HEK293 (cell line): Measurements from ENCODE around the gene SAMD4A.

Experiments used
- CTCF ChIA-PET: fragments of 350-600 bp; formaldehyde crosslinking; extraction: SDS; loops from one replicate; lab custom pipeline; 2021; ENCODE audit warnings: antibody characterized with exemption; lab: Yijun Ruan, JAX
- POLR2A ChIA-PET: fragments of 300-600 bp; formaldehyde crosslinking; extraction: SDS; loops from one replicate; lab custom pipeline; 2020; ENCODE audit warnings: antibody characterized with exemption, inconsistent platforms; lab: Yijun Ruan, JAX
- H3K27ac ChIP-seq: fragments of 200-500 bp; sonication (Bioruptor generic); 2 replicates; pipeline ENCODE4 v1.5.1; 2014; ENCODE audit warnings: low read depth, low read length, control low read depth, inconsistent platforms; ENCODE audit errors: extremely low read depth
- H3K36me3 ChIP-seq, 2 experiments: fragments of 200-500 bp in 1 of 2; sonication (Bioruptor generic) in 1 of 2; 1 replicate in 1 of 2; 2 replicates in 1 of 2; pipeline ENCODE4 v1.5.1; 2014 to 2017; ENCODE audit warnings: inconsistent platforms in 2 of 2, low read length in 2 of 2; ENCODE audit not compliant: control insufficient read depth in 2 of 2, insufficient read depth in 1 of 2
- H3K4me1 ChIP-seq: fragments of 200-500 bp; sonication (Bioruptor generic); 2 replicates; pipeline ENCODE4 v1.5.1; 2014; ENCODE audit warnings: mild to moderate bottlenecking, low read length, inconsistent platforms; ENCODE audit not compliant: control insufficient read depth, insufficient read depth
- H3K4me3 ChIP-seq: 2 replicates; pipeline ENCODE4 v1.5.1; 2011; ENCODE audit warnings: low read depth, mild to moderate bottlenecking, control low read depth, low read length, moderate library complexity
- H3K9me3 ChIP-seq: fragments of 200-500 bp; sonication (Bioruptor generic); 2 replicates; pipeline ENCODE4 v1.5.1; 2014; ENCODE audit warnings: low read depth, low read length, inconsistent platforms; ENCODE audit not compliant: control insufficient read depth, insufficient read depth
- GFI1B ChIP-seq: fragments of 450-650 bp; formaldehyde crosslinking; IDR thresholded peaks from 2 replicates; pipeline ENCODE4 v1.5.1; 2016; ENCODE audit warnings: missing biosample characterization, missing genetic modification characterization
- GLIS1 ChIP-seq: fragments of 450-650 bp; formaldehyde crosslinking; IDR thresholded peaks from 2 replicates; pipeline ENCODE4 v1.5.1; 2016; ENCODE audit warnings: missing biosample characterization, missing genetic modification characterization
- MEIS1 ChIP-seq: sonication (generic); formaldehyde crosslinking; IDR thresholded peaks from 2 replicates; pipeline ENCODE4 v1.8.1; 2022; ENCODE audit warnings: missing genetic modification reagents, mild to moderate bottlenecking, borderline replicate concordance
- MYNN ChIP-seq: fragments of 450-650 bp; formaldehyde crosslinking; IDR thresholded peaks from 2 replicates; pipeline ENCODE4 v1.5.1; 2016; ENCODE audit warnings: missing biosample characterization, missing genetic modification characterization, borderline replicate concordance
- PRDM1 ChIP-seq: fragments of 450-650 bp; formaldehyde crosslinking; IDR thresholded peaks from 2 replicates; pipeline ENCODE4; 2016; ENCODE audit warnings: missing biosample characterization, missing genetic modification characterization
- ZFHX2 ChIP-seq: fragments of 450-650 bp; formaldehyde crosslinking; conservative IDR thresholded peaks from 2 replicates; pipeline ENCODE4 v1.5.1; 2016; ENCODE audit warnings: missing biosample characterization, missing genetic modification characterization
- ZFP3 ChIP-seq: fragments of 450-650 bp; formaldehyde crosslinking; IDR thresholded peaks from 2 replicates; pipeline ENCODE4 v1.5.1; 2016; ENCODE audit warnings: low read depth, missing biosample characterization, missing genetic modification characterization
- ZNF133 ChIP-seq: fragments of 450-650 bp; formaldehyde crosslinking; IDR thresholded peaks from 2 replicates; pipeline ENCODE4 v1.5.1; 2016; ENCODE audit warnings: missing biosample characterization, missing genetic modification characterization
- ZNF155 ChIP-seq: fragments of 450-650 bp; formaldehyde crosslinking; IDR thresholded peaks from 2 replicates; pipeline ENCODE4 v1.5.1; 2016; ENCODE audit warnings: missing biosample characterization, missing genetic modification characterization
- ZNF157 ChIP-seq: fragments of 450-650 bp; formaldehyde crosslinking; IDR thresholded peaks from 2 replicates; pipeline ENCODE4 v1.5.1; 2016; ENCODE audit warnings: missing biosample characterization, missing genetic modification characterization
- ZNF19 ChIP-seq: fragments of 450-650 bp; formaldehyde crosslinking; IDR thresholded peaks from 2 replicates; pipeline ENCODE4; 2016; ENCODE audit warnings: missing biosample characterization, missing genetic modification characterization, low read depth
- ZNF292 ChIP-seq: fragments of 450-650 bp; formaldehyde crosslinking; IDR thresholded peaks from 2 replicates; pipeline ENCODE4 v1.5.1; 2016; ENCODE audit warnings: low read depth, missing biosample characterization, missing genetic modification characterization, borderline replicate concordance
- ZNF514 ChIP-seq: fragments of 450-650 bp; formaldehyde crosslinking; IDR thresholded peaks from 2 replicates; pipeline ENCODE4 v1.5.1; 2016; ENCODE audit warnings: missing biosample characterization, missing genetic modification characterization
- ZNF596 ChIP-seq: fragments of 450-650 bp; IDR thresholded peaks from 2 replicates; pipeline ENCODE4 v1.5.0; 2018; ENCODE audit warnings: missing biosample characterization, mild to moderate bottlenecking, missing genetic modification characterization, moderate library complexity
- ZNF621 ChIP-seq: fragments of 450-650 bp; formaldehyde crosslinking; IDR thresholded peaks from 2 replicates; pipeline ENCODE4 v1.5.1; 2017; ENCODE audit warnings: missing biosample characterization, missing genetic modification characterization
- ZNF660 ChIP-seq: fragments of 450-650 bp; IDR thresholded peaks from 2 replicates; pipeline ENCODE4 v1.5.1; 2018; ENCODE audit warnings: missing biosample characterization, mild to moderate bottlenecking, missing genetic modification characterization
- TF ChIP-seq, protein P1 (sequence below): IDR thresholded peaks from 2 replicates; pipeline ENCODE4 v1.6.1; 2011; ENCODE audit warnings: mild to moderate bottlenecking, low read depth, low read length, borderline replicate concordance
- TF ChIP-seq, protein P2 (sequence below): fragments of 450-650 bp; IDR thresholded peaks from 2 replicates; pipeline ENCODE4 v1.5.1; 2018; ENCODE audit warnings: missing biosample characterization, mild to moderate bottlenecking, missing genetic modification characterization
- TF ChIP-seq, protein P3 (sequence below): fragments of 450-650 bp; formaldehyde crosslinking; IDR thresholded peaks from 2 replicates; pipeline ENCODE4 v1.5.1; 2016; ENCODE audit warnings: missing biosample characterization, missing genetic modification characterization, borderline replicate concordance
- TF ChIP-seq, protein P4 (sequence below): fragments of 450-650 bp; formaldehyde crosslinking; IDR thresholded peaks from 2 replicates; pipeline ENCODE4 v1.5.1; 2017; ENCODE audit warnings: missing biosample characterization, missing genetic modification characterization
- TF ChIP-seq, protein P5 (sequence below): fragments of 450-650 bp; formaldehyde crosslinking; IDR thresholded peaks from 2 replicates; pipeline ENCODE4 v1.5.1; 2017; ENCODE audit warnings: missing biosample characterization, missing genetic modification characterization
- TF ChIP-seq, protein P6 (sequence below): fragments of 450-650 bp; formaldehyde crosslinking; IDR thresholded peaks from 2 replicates; pipeline ENCODE4 v1.5.1; 2016; ENCODE audit warnings: missing biosample characterization, missing genetic modification characterization, low read depth

Gene SAMD4A

DNA sequence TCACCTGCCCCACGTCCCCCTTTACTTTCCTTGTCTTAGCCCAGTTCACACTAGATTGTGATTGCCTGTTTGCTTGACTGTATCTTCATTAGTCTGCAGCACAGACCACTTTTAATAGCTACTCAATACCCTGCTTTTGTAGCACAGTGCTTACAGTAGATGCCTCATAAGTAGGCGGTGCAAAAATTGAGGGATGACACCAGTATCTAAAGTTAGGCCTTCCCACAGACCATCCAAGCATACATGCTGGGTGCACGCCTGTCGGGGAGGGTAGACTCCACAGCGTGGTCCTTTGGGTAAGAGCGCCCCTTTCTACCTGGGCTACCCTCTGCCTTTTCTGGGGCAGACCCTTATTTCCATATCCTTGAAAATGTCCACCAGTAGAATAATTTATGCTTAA is 194.9 kb downstream of the SAMD4A start (continued):
- TF ChIP-seq ZNF660 (tag by site-specific recombination) (no peak), MYNN (tag by site-specific recombination) (no peak), GLIS1 (tag by site-specific recombination) (no peak), ZNF133 (no peak), ZNF155 (tag by site-specific recombination) (no peak), ZNF596 (no peak), ZNF621 (tag by site-specific recombination) (no peak)

DNA sequence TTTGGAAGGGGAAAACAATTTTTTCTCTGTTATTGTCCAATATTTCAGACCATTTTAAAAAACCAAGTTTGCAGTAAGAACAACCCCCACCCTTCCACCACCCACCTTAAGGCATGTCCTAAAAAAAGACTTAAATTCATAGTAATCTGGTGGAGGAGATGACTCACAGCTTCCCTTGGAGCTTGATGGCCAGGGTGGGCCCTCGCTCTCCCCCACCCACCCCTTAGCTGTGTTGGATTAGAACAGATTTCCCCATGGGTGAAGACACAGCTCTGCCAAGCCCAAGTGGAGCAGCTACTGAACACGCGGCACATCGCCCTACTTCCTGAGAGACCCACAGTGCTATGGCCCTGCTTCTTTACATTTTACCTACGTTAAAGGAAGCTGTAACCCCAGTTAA is 195.4 kb downstream of the SAMD4A start:
- ChIA-PET POLR2A (interaction anchor here (0.8 kb wide), 1 partner anchor 33 kb away, joined by 4 read pairs; no protein-coding TSS in a partner anchor), CTCF (no interaction called here)
- TF ChIP-seq, protein P1, sequence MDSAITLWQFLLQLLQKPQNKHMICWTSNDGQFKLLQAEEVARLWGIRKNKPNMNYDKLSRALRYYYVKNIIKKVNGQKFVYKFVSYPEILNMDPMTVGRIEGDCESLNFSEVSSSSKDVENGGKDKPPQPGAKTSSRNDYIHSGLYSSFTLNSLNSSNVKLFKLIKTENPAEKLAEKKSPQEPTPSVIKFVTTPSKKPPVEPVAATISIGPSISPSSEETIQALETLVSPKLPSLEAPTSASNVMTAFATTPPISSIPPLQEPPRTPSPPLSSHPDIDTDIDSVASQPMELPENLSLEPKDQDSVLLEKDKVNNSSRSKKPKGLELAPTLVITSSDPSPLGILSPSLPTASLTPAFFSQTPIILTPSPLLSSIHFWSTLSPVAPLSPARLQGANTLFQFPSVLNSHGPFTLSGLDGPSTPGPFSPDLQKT: no peak
- TF ChIP-seq PRDM1 (tag by site-specific recombination): no peak
- no peak for TF ChIP-seq ZNF292 (tag by site-specific recombination)
- TF ChIP-seq, protein P2, sequence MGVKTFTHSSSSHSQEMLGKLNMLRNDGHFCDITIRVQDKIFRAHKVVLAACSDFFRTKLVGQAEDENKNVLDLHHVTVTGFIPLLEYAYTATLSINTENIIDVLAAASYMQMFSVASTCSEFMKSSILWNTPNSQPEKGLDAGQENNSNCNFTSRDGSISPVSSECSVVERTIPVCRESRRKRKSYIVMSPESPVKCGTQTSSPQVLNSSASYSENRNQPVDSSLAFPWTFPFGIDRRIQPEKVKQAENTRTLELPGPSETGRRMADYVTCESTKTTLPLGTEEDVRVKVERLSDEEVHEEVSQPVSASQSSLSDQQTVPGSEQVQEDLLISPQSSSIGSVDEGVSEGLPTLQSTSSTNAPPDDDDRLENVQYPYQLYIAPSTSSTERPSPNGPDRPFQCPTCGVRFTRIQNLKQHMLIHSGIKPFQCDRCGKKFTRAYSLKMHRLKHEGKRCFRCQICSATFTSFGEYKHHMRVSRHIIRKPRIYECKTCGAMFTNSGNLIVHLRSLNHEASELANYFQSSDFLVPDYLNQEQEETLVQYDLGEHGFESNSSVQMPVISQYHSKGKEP: no peak
- no peak for TF ChIP-seq ZNF157 (tag by site-specific recombination)
- TF ChIP-seq, protein P3, sequence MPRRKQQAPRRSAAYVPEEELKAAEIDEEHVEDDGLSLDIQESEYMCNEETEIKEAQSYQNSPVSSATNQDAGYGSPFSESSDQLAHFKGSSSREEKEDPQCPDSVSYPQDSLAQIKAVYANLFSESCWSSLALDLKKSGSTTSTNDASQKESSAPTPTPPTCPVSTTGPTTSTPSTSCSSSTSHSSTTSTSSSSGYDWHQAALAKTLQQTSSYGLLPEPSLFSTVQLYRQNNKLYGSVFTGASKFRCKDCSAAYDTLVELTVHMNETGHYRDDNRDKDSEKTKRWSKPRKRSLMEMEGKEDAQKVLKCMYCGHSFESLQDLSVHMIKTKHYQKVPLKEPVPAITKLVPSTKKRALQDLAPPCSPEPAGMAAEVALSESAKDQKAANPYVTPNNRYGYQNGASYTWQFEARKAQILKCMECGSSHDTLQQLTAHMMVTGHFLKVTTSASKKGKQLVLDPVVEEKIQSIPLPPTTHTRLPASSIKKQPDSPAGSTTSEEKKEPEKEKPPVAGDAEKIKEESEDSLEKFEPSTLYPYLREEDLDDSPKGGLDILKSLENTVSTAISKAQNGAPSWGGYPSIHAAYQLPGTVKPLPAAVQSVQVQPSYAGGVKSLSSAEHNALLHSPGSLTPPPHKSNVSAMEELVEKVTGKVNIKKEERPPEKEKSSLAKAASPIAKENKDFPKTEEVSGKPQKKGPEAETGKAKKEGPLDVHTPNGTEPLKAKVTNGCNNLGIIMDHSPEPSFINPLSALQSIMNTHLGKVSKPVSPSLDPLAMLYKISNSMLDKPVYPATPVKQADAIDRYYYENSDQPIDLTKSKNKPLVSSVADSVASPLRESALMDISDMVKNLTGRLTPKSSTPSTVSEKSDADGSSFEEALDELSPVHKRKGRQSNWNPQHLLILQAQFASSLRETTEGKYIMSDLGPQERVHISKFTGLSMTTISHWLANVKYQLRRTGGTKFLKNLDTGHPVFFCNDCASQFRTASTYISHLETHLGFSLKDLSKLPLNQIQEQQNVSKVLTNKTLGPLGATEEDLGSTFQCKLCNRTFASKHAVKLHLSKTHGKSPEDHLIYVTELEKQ: no peak
- no peak for TF ChIP-seq ZNF19
- TF ChIP-seq ZFHX2: no peak
- no peak overlapping the region for H3K27ac ChIP-seq
- H3K4me1 ChIP-seq: no peaks in the 10 kb centered on the region
- peaks cover 0 to 15% of the 10 kb centered on the region in 2 experiments; a peak in 1 of 3 replicates for H3K36me3 ChIP-seq
- H3K9me3 ChIP-seq: no peaks in the 10 kb centered on the region
- no peak overlapping the region for H3K4me3 ChIP-seq

DNA sequence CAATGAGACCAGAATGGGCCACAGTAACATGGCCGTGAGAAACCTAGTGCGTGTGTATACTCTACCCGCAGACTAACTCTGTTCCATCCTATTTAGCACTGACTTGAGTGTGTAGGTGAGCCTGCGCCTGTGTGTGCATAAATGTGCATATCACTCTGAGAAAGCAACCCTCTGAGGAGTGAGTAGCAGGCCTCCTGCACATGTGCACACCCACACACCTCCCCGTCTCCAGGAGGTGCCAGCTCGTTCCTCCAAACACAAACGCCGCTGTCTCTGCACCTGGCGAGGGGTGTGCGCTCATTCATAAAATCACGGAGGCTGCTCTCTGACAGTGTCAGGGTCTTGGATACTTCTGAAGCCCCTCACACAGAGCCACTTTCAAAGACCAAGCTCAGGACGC is 196.8 kb downstream of the SAMD4A start:
- CTCF ChIA-PET: interaction anchor here (1.0 to 2.3 kb wide), 3 partner anchors 10 to 67 kb away, joined by 3 to 12 read pairs (median 3); no protein-coding TSS in a partner anchor

More for the DNA sequence above, 196.8 kb downstream of the SAMD4A start:
- TF ChIP-seq, protein P4, sequence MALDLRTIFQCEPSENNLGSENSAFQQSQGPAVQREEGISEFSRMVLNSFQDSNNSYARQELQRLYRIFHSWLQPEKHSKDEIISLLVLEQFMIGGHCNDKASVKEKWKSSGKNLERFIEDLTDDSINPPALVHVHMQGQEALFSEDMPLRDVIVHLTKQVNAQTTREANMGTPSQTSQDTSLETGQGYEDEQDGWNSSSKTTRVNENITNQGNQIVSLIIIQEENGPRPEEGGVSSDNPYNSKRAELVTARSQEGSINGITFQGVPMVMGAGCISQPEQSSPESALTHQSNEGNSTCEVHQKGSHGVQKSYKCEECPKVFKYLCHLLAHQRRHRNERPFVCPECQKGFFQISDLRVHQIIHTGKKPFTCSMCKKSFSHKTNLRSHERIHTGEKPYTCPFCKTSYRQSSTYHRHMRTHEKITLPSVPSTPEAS: no peak
- TF ChIP-seq GFI1B (tag by site-specific recombination) (no peak), MEIS1 (CRISPR knock-in tag) (no peak), ZNF514 (tag by site-specific recombination) (no peak), ZFP3 (tag by site-specific recombination) (no peak)
- TF ChIP-seq, protein P5, sequence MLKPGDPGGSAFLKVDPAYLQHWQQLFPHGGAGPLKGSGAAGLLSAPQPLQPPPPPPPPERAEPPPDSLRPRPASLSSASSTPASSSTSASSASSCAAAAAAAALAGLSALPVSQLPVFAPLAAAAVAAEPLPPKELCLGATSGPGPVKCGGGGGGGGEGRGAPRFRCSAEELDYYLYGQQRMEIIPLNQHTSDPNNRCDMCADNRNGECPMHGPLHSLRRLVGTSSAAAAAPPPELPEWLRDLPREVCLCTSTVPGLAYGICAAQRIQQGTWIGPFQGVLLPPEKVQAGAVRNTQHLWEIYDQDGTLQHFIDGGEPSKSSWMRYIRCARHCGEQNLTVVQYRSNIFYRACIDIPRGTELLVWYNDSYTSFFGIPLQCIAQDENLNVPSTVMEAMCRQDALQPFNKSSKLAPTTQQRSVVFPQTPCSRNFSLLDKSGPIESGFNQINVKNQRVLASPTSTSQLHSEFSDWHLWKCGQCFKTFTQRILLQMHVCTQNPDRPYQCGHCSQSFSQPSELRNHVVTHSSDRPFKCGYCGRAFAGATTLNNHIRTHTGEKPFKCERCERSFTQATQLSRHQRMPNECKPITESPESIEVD (tag by site-specific recombination): no peak
- TF ChIP-seq, protein P6, sequence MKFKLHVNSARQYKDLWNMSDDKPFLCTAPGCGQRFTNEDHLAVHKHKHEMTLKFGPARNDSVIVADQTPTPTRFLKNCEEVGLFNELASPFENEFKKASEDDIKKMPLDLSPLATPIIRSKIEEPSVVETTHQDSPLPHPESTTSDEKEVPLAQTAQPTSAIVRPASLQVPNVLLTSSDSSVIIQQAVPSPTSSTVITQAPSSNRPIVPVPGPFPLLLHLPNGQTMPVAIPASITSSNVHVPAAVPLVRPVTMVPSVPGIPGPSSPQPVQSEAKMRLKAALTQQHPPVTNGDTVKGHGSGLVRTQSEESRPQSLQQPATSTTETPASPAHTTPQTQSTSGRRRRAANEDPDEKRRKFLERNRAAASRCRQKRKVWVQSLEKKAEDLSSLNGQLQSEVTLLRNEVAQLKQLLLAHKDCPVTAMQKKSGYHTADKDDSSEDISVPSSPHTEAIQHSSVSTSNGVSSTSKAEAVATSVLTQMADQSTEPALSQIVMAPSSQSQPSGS (tag by site-specific recombination): no peak
- H3K36me3 ChIP-seq: peaks cover 0 to 15% of the 10 kb centered on the region in 2 experiments; a peak in 1 of 3 replicates
- H3K27ac ChIP-seq: no peak overlapping the region
- H3K9me3 ChIP-seq: no peaks in the 10 kb centered on the region
- POLR2A ChIA-PET: no interaction called here
- H3K4me3 ChIP-seq: no peak overlapping the region
- H3K4me1 ChIP-seq: no peaks in the 10 kb centered on the region
